Esophagus muscularis mucosa (tissue), 4 donors: ENCODE measurements around the gene SDK1. TPM values are rescaled to one million over a fixed set of nuclear protein-coding genes. Genes with fewer than 3 reads are reported as not detected.

ENCODE experiments used
- DNase-seq: peaks from one replicate; pipeline ENCODE4 v3.0.0-alpha.2; 2017; ENCODE audit errors: extremely low spot score
- H3K27ac ChIP-seq, 4 donors: fragments of 200-600 bp; sonication (generic); replicated peaks in 1 of 4; 1 replicate in 3 of 4; 2 replicates in 1 of 4; pipeline ENCODE4 v1.5.1; 2016 to 2019; ENCODE audit warnings: mild to moderate bottlenecking in 1 of 4
- H3K27me3 ChIP-seq, 4 donors: fragments of 200-600 bp; sonication (generic); one replicate each; pipeline versions ENCODE4 v1.5.1 to v1.6.0; 2016 to 2019
- H3K36me3 ChIP-seq, 4 donors: fragments of 200-600 bp; sonication (generic); one replicate each; pipeline ENCODE4 v1.5.1; 2016 to 2019
- H3K4me1 ChIP-seq, 4 donors: fragments of 200-600 bp; sonication (generic); one replicate each; pipeline ENCODE4 v1.5.1; 2016 to 2019
- H3K4me3 ChIP-seq, 4 donors: fragments of 200-600 bp; sonication (generic); 1 replicate in 2 of 4; 2 replicates in 2 of 4; pipeline ENCODE4 v1.5.1; 2016 to 2019; ENCODE audit warnings: mild to moderate bottlenecking in 4 of 4, moderate library complexity in 1 of 4
- H3K9me3 ChIP-seq, 4 donors: fragments of 200-600 bp; sonication (generic); 1 replicate in 3 of 4; 2 replicates in 1 of 4; pipeline ENCODE4 v1.5.1; 2016 to 2019
- EP300 ChIP-seq: sonication (generic); formaldehyde crosslinking; IDR thresholded peaks from one replicate; pipeline ENCODE4 v1.6.1; 2017; ENCODE audit warnings: antibody characterized with exemption
- POLR2A ChIP-seq: fragments of 450-650 bp; IDR thresholded peaks from one replicate; pipeline ENCODE4 v1.6.1; 2017; ENCODE audit warnings: antibody characterized with exemption, moderate library complexity, mild to moderate bottlenecking, low read depth
- POLR2AphosphoS5 ChIP-seq, 2 donors: sonication (generic); formaldehyde crosslinking; IDR thresholded peaks; one replicate each; pipeline ENCODE4 v1.6.1; 2017; ENCODE audit warnings: antibody characterized with exemption in 2 of 2
- WGBS: methylation state at CpG from one replicate; pipeline ENCODE4 v1.1.5; 2018; 5-methylcytosine and 5-hydroxymethylcytosine counted together
- intact Hi-C: fragments of 100-400 bp; cut with DNase I; formaldehyde crosslinking; loops from one replicate; pipeline ENCODE4 v1.15.1; 2023
- total RNA-seq, 4 donors: library from RNA; depleted of rRNA; stranded (reverse); fragments of >200 nt; gene quantifications; one replicate each; pipeline versions ENCODE4 v1.1.0 to v1.2.1, GENCODE V29; 2016
- TF ChIP-seq, protein P1 (sequence below), 3 experiments: fragments of 200-600 bp in 2 of 3; fragments of 450-650 bp in 1 of 3; sonication (generic) in 2 of 3; IDR thresholded peaks; one replicate each; pipeline ENCODE4 v1.5.1; 2017 to 2019; ENCODE audit warnings: antibody characterized with exemption in 3 of 3, mild to moderate bottlenecking in 2 of 3, moderate library complexity in 1 of 3

Gene SDK1
- total RNA-seq, 4 donors from 2014 or later: 7.8 to 18.6 (median 12.0) TPM

DNA sequence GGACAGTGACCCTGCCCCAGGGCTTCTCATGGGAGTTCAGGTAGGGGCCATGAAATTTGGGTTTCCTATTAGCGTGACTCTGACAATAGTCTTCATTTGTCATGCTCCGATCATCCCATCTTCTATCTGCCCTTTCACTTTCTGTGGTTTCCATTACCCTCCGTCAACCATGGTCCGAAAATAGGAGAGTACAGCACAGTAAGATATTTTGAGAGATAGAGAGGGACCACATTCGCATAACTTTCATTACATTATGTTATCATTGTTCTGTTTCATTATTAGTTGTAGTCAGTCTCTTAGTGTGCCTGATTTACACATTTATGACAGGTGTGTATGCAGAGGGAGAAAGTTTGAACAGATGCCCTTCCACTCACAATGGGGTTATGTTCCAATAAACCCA lies 649.2 kb downstream of the SDK1 start:
- no peak for TF ChIP-seq POLR2AphosphoS5 (IDR thresholded peaks at IDR 0.05)
- TF ChIP-seq, protein P1, sequence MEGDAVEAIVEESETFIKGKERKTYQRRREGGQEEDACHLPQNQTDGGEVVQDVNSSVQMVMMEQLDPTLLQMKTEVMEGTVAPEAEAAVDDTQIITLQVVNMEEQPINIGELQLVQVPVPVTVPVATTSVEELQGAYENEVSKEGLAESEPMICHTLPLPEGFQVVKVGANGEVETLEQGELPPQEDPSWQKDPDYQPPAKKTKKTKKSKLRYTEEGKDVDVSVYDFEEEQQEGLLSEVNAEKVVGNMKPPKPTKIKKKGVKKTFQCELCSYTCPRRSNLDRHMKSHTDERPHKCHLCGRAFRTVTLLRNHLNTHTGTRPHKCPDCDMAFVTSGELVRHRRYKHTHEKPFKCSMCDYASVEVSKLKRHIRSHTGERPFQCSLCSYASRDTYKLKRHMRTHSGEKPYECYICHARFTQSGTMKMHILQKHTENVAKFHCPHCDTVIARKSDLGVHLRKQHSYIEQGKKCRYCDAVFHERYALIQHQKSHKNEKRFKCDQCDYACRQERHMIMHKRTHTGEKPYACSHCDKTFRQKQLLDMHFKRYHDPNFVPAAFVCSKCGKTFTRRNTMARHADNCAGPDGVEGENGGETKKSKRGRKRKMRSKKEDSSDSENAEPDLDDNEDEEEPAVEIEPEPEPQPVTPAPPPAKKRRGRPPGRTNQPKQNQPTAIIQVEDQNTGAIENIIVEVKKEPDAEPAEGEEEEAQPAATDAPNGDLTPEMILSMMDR (IDR thresholded peaks at IDR 0.05): no peak
- no peak for TF ChIP-seq POLR2A
- Histone ChIP-seq H3K27ac (no peak overlapping the region), H3K27me3 (peaks cover 0 to 16% (median 0%) of the 10 kb centered on the region in 4 donors), H3K9me3 (peaks cover 0 to 8% (median 2%) of the 10 kb centered on the region in 4 donors), H3K36me3 (peaks cover 0 to 5% (median 0%) of the 10 kb centered on the region in 4 donors), H3K4me1 (peaks cover 0 to 8% (median 2%) of the 10 kb centered on the region in 4 donors), H3K4me3 (no peak overlapping the region)
- no peak for DNase-seq
- WGBS: 97% methylated on average over 5 of the region's 5 CpGs
- intact Hi-C loops: no loop called here

DNA sequence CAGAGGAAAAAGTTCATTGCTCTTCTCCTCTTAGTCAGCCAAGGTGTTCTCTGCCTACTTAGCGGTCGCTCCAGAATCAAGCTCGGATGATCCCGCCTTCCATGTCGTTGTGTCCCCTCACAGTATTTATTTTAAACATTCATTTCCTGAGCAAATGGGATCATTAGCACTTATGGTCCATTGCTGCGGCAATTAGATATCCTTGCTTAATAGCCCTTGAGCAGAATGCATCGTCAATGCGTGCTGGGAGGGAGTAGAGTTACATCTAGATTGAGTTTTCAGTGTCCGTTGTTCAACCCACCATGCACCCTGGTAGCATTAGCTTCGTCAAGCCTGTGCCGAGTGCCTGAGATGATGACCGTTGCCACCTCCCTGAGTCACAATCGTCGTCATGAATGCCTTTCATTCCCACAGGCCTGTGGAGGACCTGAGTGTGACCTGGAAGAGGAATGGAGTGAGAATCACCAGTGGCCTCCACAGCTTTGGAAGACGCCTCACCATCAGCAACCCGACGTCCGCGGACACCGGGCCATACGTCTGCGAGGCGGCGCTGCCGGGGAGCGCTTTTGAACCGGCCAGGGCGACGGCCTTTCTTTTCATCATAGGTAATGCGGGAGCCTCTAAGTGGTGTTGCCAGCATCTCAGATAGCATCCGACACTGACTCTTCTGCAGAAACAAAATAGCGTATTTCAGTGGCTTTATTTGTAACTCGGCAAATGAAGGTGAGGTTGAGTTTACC lies 650.4 kb downstream of the SDK1 start:
- TF ChIP-seq POLR2AphosphoS5 (IDR thresholded peaks at IDR 0.05): no peak
- TF ChIP-seq, protein P1 (IDR thresholded peaks at IDR 0.05): no peak
- no peak for TF ChIP-seq POLR2A
- no peak for TF ChIP-seq EP300
- DNase-seq: no peak
- Histone ChIP-seq H3K27ac (no peak overlapping the region), H3K4me1 (peaks cover 0 to 8% (median 2%) of the 10 kb centered on the region in 4 donors), H3K27me3 (peaks cover 0 to 10% (median 0%) of the 10 kb centered on the region in 4 donors), H3K9me3 (no peaks in the 10 kb centered on the region), H3K4me3 (no peak overlapping the region), H3K36me3 (peaks cover 0 to 5% (median 0%) of the 10 kb centered on the region in 4 donors)
- intact Hi-C loops: no loop called here
- 98% methylated on average over 33 of the region's 33 CpGs for WGBS

- TF ChIP-seq POLR2A: no peak
- TF ChIP-seq EP300: no peak
- TF ChIP-seq, protein P1 (IDR thresholded peaks at IDR 0.05): no peak
- no peak for TF ChIP-seq POLR2AphosphoS5 (IDR thresholded peaks at IDR 0.05)
- Histone ChIP-seq H3K27me3 (peaks cover 0 to 9% (median 0%) of the 10 kb centered on the region in 4 donors), H3K4me3 (no peak overlapping the region), H3K9me3 (no peaks in the 10 kb centered on the region), H3K36me3 (peaks cover 0 to 5% (median 0%) of the 10 kb centered on the region in 4 donors), H3K4me1 (peaks cover 0 to 8% (median 2%) of the 10 kb centered on the region in 4 donors), H3K27ac (no peak overlapping the region)
- intact Hi-C loops: no loop called here
- 74% methylated on average over 6 of the region's 6 CpGs for WGBS
- DNase-seq: no peak
Measured at GRCh38 chr7:3953133-3953532, 652.1 kb downstream of the SDK1 start.

- intact Hi-C loops: no loop called here
- no peak overlapping the region for H3K4me3 ChIP-seq
- H3K9me3 ChIP-seq: no peaks in the 10 kb centered on the region
- no peak for TF ChIP-seq POLR2AphosphoS5 (IDR thresholded peaks at IDR 0.05)
- TF ChIP-seq POLR2A: no peak
- TF ChIP-seq, protein P1 (IDR thresholded peaks at IDR 0.05): no peak
- no peak for TF ChIP-seq EP300
- H3K27ac ChIP-seq: no peak overlapping the region
- peaks cover 0 to 1% (median 0%) of the 10 kb centered on the region in 4 donors for H3K27me3 ChIP-seq
- WGBS: 93% methylated on average over 7 of the region's 7 CpGs
- DNase-seq: no peak
- peaks cover 0 to 3% (median 0%) of the 10 kb centered on the region in 4 donors for H3K4me1 ChIP-seq
- H3K36me3 ChIP-seq: peaks cover 0 to 5% (median 0%) of the 10 kb centered on the region in 4 donors
Measured at GRCh38 chr7:3953946-3954345, 652.9 kb downstream of the SDK1 start.
